HTERT RPE-1 (cell line): Measurements from ENCODE around the gene ADH1B.
"Not testable (repeated sequence)": the region's sequence is repeated elsewhere in the genome, so short reads cannot be mapped to it uniquely, and the experiment has no call there.

ENCODE experiments used
- in situ Hi-C: fragments of 300-500 bp; cut with MboI; formaldehyde crosslinking; loops from 4 replicates; pipeline ENCODE4 v1.14.3; 2020; ENCODE audit warnings: low sequenced_read_pairs

The ADH1B gene

DNA sequence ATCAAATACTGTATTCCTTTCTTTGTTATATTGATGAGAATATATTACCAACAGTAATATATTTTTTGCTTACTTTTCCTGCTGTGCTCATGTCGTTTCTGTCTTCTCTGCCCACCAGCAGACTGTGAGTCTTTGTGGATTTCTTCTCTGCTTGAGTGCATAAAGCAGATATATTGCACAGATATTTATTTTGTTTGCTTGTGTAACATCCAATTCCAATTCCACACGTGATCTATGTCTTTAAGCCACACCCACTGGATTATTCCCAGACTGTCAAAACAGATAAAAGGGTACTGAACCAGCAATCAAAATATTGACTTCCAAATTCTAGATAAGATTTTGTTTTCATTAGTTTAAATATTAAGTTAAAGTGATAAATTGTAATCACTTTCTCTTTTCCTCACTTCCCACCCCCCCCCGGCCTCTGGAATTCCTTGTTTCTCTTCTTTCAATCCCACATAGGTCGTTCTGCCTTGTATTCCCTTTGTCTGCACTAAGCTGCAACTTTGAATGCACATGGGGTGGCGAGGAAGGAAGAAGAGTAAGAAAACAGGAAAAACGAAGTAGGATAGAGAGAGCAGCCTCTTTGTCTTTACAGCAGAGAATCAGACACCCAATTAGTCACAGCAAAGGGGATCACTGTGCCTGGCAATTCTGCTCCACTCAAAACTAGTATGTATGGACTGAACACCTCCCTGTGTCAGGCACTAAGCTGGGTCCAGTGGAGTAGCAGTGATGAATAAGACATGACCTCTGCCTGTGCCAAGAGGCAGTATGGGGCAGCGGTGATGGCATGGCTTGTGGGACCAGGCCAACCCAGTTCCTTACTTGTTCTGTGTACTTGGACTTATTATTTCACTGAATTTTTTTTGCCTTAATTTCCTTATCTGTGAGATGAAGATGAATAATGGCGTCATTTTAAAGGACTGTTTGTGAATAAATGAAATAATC, at the start of gene ADH1B:
Gene ADH1B, minus strand, starts transcription at position 161 of the 951 bp plus-strand sequence. Its CDS starts 70 bp downstream, at position 91.
- in situ Hi-C loops, result no loop called here

DNA sequence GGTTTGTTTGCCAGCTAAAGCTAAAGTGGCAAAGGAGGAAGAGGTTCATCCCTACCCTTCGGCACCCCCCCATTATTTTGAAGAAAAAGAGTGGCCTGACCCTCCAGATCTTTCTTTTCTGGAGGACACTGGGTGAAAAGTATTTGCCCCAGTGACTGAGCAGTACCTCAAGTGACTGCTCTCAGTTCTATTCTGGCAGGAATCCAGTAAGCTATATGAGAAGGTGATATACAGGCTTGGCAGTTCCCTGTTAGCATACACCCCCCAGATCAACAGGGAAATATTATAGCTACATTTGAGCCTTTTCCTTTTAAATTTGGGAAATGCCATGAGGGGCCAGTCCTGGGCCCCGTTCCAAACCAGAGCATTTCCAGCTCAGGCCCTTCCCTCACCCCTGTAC, 46.6 kb upstream of the ADH1B start:
- in situ Hi-C loops, result not testable (repeated sequence)

DNA sequence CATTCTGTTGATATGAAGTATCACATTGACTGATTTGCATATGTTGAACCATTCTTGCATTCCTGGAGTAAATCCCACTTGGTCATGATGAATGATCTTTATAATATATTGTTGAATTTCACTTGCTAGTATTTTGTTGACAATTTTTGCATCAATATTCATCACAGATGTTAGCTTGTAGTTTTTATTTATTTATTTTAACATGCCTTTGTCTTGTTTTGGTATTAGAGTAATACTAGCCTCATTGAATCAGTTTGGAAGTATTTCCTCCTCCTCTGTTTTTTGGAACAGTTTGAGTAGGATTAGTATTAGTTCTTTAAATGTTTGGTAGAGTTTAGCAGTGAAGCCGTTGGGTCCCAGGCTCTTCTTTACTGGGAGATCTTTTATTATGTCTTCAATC, 45.3 kb upstream of the ADH1B start:
- in situ Hi-C loops, result no loop called here

DNA sequence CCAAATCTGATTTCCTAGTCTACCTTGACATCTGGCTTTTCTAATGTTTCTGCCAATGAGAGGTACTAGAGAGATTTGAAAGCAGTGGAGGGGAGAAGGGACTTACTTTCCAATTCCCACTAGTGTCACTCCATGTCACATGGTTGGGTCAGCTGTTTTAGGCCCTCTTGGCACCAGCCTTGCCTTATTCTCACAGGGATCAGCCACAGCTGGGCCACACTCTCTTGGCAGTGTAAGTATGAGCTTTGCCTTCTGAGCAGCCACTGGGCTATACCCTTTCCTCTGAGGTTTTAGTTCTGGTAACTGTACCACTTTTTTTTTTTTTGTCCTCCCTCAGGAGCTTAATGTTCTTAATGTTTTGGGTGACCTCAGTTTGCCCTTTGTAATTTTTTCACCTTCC, 41.6 kb upstream of the ADH1B start:
- in situ Hi-C loops, result no loop called here

DNA sequence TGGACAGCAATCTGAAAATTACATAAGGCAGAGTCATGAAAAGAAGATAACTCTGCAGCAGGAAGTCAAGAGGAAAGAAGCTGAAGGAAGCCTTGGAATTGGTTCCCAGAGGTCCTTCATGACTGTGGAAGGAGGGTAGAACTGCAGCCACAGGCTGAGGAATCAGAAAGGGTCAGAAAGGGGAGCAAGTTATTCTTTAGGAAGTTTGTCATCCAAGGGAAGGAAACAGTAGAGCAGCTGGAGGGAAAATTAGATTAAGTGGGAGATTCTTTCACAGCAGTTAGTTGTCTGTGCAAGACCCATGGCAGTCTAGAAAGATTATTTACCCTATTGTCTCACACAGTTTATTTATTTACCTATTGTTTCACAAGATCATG, 40.7 kb upstream of the ADH1B start:
- in situ Hi-C loops, result no loop called here

DNA sequence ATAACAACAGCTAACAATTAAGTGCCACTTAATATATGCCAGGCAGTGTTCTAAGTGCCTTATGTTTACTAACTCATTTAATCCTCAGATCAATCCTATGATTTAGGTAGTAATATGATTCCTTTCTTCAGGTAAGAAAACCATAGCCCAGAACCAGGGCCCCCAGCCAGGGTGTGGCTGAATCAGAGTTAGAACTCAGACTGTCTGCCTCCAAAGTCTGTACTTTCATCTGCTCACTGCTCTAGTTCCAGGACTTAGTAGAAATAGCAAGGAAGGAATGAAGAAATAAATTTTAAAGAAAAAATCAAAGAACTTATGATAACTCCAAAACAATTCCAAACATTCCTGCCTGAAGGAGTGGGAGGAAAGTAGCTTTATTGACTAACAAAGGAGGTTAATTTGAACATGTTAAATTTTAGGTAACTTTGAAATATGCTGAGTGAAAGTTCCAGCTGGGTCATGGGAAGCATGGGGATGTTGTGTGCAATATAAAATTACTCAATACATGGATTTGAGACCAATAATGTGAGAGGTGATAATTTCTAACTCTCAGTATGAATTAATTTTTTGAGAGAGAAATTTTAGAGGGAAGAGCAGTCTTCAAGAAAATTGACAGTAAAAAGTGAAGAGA, 40.2 kb upstream of the ADH1B start:
- in situ Hi-C loops, result no loop called here

DNA sequence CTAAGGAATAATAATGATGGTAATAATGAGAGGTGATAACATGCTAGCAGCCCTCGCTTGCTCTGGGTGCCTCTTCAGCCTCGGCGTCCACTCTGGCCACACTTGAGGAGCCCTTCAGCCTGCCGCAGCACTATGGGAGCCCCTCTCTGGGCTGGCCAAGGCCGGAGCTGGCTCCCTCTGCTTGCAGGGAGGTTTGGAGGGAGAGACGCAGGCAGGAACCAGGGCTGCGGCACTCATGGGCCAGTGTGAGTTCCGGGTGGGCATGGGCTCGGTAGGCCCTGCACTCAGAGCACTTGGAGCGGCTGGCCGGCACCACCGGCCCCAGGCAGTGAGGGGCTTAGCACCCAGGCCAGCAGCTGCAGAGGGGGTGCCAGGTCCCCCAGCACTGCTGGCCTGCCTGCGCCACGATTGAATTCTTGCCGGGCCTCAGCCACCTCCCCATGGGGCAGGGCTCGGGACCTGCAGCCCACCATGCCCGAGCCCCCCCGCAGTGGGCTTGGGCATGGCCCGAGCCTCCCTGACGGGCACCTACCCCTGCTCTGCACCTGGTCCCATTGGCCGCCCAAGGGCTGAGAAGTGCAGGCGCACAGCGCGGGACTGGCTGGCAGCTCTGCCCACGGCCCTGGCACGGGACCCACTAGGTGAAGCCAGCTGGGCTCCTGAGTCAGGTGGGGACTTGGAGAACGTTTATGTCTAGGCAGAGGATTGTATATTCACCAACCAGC, 38.4 kb upstream of the ADH1B start:
- in situ Hi-C loops, result no loop called here

DNA sequence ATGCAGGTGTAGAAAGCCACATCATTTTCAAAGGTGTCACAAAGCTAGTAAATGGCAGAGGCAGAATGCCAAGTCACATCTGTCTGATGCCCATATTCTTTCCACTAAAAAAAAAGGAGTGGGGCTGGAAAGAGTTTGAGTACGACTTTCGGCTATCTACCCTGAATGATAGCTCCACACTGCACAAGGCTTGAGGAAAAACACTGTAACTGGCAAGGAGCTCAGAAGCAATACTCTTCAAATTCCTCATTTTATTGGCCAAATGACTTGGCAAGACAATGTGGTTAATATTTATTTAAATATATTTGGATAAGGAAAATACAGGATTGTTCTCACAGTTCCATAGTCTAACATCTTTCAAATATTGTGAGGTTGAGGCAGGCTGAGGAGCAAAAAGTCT, 36.7 kb upstream of the ADH1B start:
- in situ Hi-C loops, result no loop called here

DNA sequence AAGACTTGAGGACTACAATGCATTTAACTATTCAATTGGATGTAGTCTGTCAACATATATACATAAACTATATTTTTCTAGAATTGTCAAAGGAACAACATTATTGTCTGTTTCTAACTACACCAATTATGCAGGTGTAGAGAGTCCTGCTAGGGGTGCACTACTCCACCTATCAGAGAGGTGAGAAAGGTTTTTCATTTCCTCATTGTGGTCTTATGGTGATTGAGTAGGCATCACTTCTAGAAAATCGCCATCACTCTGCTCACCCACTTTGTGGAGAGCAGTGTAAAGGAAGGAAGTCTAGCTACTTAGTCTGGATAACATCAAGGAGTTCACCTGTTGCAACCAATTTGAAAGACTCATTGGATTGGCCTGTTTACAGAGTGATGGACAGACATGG, 35.8 kb upstream of the ADH1B start:
- in situ Hi-C loops, result no loop called here

DNA sequence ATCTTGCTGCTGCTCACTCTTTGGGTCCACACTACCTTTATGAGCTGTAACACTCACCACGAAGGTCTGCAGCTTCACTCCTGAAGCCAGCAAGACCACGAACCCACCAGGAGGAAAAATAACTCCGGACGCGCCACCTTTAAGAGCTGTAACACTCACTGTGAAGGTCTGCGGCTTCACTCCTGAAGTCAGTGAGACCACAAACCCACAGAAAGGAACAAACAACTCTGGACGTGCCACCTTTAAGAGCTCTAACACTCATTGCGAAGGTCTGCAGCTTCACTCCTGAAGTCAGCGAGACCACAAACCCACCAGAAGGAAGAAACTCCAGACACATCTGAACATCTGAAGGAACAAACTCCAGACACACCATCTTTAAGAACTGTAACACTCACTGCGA, 34.9 kb upstream of the ADH1B start:
- in situ Hi-C loops, result not testable (repeated sequence)

DNA sequence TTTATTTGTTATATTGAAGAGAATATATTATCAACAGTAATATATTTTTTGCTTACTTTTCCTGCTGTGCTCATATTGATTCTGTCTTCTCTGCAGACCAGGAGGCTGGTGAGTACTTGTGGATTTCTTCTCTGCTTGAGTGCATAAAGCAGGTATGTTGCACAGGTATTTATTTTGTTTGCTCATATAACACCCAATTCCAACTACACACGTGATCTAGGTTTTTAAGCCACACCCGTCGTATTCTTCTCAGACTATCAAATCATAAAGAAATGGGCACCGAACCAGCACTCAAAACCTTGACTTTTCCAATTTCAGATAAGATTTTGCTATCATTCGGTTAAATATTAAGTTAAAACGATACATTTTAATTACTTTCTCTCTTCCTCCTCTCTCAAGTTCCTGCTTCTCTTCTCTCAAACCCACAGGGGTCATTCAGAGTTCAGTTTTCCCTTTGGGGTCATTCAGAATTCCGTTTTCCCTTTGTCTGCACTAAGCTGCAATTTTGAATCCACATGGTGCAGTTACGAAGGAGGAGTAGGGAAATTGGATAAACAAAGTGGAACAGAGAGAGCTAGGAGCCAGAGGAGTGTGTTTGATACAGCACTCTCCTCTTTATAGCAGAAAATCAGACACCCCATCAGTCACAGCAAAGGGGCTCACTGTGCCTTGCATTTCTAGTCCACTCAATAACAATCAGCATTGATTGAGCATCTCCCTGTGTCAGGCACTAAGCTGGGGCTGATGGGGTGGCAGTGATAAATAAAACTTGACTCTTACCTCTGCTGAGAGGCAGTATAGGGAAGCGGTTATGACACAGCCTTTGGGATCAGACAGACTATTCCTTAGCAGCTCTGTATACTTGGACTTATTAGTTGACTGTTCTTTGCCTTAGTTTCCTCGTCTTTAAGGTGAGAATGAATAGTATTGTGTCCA, 31.7 kb upstream of the ADH1B start, which contains the start of gene ADH1C:
Gene ADH1C, minus strand, starts transcription at position 145 of the 936 bp plus-strand sequence. Its CDS starts 71 bp downstream, at position 74.
- in situ Hi-C loops, result no loop called here

DNA sequence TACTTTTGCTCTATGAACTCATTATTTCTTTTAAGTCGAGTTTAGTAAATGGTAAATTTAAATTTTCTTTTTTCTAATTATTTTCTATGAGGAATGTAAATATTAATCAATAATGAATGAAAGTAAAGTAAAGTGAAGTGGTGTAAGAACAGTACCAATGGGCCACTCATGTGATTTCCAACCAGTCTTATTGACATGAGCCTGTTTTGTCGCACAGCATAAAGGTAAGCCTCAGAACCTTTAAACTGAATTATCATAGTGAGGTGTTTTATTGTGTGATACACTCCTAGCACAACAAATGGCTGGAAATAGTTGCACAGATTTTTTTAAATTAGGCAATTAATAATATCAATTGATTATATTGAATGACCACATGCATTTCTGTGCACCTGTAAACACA, 30.3 kb upstream of the ADH1B start:
- in situ Hi-C loops, result no loop called here

DNA sequence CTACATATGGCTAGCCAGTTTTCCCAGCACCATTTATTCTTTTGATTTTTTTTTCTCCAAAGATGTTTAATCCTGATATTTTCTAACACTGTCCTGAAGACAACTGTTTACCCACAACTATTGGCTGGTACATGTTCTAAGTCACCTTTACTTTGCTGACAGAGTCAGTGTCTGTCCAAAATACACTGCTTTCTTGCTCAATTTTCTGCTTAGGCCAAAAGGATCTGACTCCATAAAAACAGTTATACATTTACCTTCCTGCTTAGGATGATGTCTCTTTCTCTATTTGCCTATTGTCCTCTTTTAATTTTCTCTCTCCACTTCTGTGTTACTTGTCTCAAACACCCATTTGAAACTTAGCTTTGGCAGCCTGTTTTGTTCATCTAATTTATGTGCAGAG, 28.1 kb upstream of the ADH1B start:
- in situ Hi-C loops, result no loop called here

DNA sequence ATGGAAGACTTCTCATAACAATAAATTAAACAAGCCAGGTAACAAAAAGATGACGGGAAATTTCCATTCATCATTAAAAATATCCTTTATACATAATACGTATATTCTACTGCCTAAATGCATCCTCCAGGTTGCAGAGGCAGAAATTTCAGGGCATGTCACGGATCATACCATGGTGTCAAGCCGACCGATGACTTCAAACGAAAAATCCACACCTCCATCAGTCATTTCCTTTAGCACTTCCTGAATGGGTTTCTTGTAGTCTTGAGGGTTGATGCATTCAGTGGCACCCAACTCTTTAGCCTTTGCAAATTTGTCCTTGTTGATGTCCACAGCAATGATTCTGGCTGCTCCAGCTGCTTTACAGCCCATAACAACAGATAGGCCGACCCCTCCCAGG, 21.4 kb upstream of the ADH1B start:
- in situ Hi-C loops, result not testable (repeated sequence)

DNA sequence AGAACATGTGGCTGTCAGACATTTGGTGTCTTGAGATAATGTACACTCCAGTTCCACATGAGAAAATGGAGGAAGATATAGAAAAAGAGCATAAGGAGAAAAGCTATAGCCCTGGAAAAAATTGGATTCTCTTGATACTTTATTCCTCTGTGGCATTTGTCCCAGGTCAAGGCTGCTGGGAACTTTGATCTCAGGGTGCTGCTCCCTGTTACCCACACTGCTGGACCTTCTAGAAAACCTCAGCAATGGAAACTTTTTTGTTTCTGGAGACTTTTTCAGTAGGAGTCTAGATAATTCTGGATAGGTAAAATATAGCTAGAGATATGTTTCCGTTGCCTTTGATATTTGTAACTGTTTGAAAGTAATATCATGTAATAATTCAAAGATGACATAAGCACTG, 20.2 kb upstream of the ADH1B start:
- in situ Hi-C loops, result no loop called here

DNA sequence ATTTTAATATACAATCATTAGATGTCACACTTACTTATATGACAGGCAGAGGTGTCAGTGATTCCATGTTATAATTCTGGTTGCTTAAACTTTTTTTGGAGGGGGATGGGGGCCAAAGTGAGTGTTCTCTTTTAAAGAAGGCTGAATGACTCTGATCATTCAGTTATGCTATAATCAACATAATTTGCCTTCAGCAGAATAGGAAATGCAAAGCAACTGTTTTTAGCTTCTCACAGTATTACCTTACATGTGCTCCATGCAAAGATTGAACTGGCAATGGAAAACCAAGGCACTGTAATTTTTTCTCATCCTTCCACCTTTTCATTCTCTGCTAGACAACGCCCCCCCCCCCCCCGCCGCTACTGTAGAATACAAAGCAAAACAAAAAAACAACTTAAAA, 18.0 kb upstream of the ADH1B start:
- in situ Hi-C loops, result no loop called here

DNA sequence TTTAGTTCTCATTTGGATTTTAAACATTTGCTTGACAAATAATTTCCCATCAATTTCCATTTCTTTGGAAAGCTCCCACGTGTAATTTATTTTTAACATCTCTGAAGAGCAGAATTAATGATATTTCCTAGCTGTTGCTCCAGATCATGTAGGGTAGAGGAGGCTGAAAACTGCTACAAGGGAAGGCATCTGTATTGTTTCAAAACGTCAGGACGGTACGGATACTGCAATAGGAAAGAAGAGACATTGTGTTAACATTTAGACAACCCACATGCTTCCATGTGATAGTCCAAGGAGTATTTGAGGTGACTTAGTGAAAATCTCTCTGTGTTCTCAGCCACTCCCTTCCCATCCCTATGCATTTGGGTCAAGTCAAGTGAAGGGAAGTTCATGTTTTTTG, 15.4 kb upstream of the ADH1B start:
- in situ Hi-C loops, result no loop called here

DNA sequence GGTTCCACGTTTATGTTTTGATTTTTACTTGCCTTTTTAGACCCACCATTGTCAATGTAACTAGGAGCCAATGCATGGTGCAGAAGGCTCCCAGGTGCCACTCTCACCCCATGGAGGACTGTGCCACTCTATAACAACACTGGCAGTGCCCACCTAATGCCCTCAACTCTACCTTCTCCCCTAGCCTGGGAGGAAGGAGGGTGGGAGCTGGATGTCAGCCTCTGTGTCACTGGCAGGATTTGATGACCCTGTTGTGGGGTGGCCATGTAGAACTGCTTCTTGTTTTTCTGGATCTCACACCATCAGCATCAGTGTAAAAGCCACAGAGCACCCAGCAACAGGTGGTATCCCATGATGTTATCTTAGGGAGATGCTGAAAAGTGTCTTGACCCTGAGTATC, 13.7 kb upstream of the ADH1B start:
- in situ Hi-C loops, result no loop called here

DNA sequence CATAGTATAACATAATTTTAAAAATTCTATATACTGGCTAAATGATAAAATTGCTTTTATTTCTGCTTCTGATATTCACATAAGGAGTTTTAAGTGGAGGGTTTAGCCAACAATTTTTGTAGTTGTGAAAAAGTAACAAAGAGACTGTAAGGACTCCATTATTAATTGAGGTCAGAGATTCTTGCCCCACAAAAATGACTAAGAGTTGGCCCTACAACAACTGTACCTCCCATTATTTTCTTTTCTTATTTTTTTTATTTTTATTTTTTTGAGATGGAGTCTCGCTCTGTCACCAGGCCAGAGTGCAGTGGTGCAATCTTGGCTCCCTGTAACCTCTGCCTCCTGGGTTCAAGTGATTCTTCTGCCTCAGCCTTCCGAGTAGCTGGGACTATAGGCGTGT, 9.4 kb upstream of the ADH1B start:
- in situ Hi-C loops, result no loop called here

DNA sequence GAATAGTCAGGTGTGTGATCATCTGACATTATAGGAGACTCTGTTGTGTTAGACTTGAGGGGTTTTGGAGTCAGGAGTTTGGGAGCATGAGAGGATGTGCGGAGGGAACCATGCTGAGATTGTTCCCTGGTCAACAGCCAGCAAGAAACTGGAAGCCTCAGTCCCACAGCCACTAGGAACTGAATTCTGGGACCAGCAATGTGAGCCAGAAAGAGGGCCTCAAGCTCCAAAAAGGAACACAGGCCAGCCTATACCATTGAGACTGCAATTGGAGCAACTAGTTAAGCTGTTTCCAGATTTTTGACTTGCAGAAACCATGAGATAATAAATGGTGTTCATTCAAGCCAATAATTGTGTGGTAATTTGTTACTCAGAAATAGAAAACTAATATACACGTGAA, 8.7 kb upstream of the ADH1B start:
- in situ Hi-C loops, result no loop called here

DNA sequence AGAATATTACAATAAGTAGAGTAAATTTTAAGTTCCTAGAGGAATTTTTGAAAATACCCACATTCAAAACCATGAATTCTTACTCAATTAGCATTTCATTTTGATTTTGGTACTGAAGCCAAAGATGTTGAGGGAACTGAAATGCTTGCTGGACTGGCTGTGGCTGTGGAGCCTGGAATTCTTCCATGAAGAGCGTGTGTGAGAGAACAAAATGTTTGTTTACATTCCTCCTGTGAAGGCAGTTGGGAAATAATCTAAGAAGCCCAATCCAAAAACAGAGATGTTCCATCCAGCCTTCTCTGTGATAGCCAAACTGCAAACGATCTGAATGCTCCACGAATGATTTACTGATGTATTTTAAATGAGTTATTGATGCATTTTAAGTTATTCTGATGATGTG, 3.8 kb upstream of the ADH1B start:
- in situ Hi-C loops, result no loop called here
